ENCODE measurements around the gene ABCA1.
"Not testable (repeated sequence)": the region's sequence is repeated elsewhere in the genome, so short reads cannot be mapped to it uniquely, and the experiment has no call there.

ABCA1 gene

GRCh38 chr9:104906441-104907277 lies 21.3 kb downstream of the ABCA1 start:
- no peak for DNase-seq (ENCODE audit: low read depth in 2 of 2)

- DNase-seq (ENCODE audit: low read depth in 2 of 2), result no peak
Measured at GRCh38 chr9:104905931-104906330, 22.0 kb downstream of the ABCA1 start.

GRCh38 chr9:104905153-104905901 lies 22.6 kb downstream of the ABCA1 start:
- no peak for DNase-seq (ENCODE audit: low read depth in 2 of 2)

DNA sequence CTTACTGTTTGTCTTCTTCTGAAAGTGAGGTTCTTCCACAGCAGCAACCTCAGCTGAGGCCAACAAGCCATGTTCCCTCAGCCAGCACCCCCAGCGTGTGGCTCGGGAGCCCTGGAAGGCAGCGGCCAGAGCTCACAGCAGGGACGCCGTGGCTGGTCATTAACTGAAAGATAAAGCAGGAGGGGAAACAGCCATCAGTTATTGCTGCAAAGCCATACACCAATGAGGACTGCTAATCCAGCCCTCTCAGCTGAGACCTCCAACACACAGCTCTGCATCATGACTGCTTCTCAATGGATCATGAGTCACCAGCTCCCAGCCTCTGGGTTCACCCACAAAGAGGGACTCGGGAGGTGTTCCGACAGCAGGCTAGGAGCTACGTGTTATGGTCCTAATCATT lies 24.3 kb downstream of the ABCA1 start:
- DNase-seq (ENCODE audit: low read depth in 2 of 2), result no peak

DNA sequence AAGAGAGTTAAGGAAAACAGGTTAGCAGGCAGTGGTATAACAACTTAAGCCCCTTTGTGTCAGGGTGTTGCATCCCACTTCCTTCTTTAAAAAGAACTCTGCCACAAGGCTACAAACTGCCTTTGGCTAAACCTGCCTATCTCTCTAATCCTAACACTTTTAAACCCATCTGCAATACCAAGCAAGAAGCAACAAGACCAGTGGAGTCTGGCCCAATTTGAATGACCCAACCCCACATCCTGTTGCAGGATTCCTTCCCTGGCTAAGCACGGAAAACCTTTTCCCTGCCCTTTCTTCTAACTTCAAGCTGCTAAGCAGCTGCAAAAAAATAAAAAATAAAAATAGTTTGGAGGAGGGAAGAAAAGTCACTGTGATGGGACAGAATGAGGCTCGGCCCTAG lies 27.1 kb downstream of the ABCA1 start:
- DNase-seq (ENCODE audit: low read depth in 2 of 2), result no peak

DNA sequence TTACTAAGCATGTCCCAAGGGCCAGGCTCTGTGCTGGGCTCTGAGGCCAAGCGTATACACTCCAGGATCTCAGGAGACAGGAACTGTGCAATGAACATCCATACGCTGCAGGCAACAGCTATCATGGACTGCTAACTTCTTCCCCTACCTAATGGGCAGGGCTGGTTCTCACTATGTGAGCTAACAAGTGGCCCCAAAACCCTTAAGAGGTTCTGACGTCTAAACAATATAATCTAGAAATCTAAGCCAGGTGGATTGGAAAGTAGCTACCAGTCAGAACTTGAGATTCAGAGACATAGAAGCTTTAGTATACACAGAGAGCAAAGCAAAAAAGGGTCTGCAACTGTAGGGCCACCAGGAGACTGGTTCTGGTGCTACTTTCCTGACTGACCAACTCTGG lies 27.6 kb downstream of the ABCA1 start:
- no peak for DNase-seq (ENCODE audit: low read depth in 2 of 2)

- DNase-seq (ENCODE audit: low read depth in 2 of 2), result no peak
Measured at GRCh38 chr9:104899759-104900247, 28.2 kb downstream of the ABCA1 start.

GRCh38 chr9:104898376-104898775 lies 29.6 kb downstream of the ABCA1 start:
- not testable (repeated sequence) for DNase-seq (ENCODE audit: low read depth in 2 of 2)

DNA sequence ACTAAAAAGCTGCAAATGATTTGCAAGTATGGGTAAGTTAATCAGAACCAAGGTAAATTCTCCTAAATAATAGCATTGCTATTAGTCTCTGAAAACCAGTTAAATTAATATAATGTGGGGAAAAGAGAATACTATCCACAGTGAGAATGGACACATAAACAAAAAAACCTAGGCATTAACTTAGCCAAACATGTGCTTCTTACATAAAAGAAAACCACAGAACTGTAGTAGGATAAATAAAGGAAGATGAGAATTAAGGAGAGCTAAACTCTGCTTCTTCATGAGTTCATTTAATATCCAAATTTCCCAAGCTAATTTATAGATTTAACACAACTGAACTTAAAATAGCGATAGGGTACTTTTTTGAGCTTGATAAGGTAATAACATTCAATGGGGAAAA lies 31.8 kb downstream of the ABCA1 start:
- DNase-seq (ENCODE audit: low read depth in 2 of 2), result no peak

DNA sequence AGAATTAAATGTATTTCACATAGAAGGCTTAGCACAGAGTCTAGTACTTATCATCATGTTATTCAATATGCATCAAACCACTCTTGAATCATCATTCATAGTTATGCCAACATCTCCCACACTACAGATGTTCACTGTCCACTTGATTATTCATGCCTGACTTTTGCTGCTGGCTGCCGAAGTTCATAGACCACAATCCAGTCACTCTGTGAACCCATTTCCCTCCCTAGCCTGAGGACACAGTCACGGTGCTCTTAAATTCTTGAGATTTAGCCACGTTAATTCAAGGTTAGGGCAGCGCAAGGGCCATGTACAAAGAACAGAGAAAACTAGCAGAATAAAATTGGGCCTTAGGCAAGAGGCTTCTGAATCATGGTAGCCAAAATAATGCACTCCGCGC lies 32.4 kb downstream of the ABCA1 start:
- DNase-seq (ENCODE audit: low read depth in 2 of 2), result no peak

GRCh38 chr9:104892701-104893100 lies 35.3 kb downstream of the ABCA1 start:
- DNase-seq (ENCODE audit: low read depth in 2 of 2), result no peak

DNA sequence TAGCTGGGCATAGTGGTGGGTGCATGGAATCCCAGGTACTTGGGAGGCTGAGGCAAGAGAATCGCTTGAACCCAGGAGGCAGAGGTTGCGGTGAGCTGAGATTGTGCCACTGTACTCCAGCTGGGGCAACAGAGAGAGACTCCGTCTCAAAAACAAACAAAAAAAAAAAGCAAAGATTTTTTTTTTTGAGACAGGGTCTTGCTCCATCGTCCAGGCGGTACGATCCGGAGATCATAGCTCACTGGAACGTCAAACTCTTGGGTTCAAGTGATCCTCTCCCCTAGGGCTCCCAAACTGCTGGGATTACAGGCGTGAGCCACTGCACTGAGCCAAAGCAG lies 37.6 kb downstream of the ABCA1 start:
- no peak for DNase-seq (ENCODE audit: low read depth in 2 of 2)

DNA sequence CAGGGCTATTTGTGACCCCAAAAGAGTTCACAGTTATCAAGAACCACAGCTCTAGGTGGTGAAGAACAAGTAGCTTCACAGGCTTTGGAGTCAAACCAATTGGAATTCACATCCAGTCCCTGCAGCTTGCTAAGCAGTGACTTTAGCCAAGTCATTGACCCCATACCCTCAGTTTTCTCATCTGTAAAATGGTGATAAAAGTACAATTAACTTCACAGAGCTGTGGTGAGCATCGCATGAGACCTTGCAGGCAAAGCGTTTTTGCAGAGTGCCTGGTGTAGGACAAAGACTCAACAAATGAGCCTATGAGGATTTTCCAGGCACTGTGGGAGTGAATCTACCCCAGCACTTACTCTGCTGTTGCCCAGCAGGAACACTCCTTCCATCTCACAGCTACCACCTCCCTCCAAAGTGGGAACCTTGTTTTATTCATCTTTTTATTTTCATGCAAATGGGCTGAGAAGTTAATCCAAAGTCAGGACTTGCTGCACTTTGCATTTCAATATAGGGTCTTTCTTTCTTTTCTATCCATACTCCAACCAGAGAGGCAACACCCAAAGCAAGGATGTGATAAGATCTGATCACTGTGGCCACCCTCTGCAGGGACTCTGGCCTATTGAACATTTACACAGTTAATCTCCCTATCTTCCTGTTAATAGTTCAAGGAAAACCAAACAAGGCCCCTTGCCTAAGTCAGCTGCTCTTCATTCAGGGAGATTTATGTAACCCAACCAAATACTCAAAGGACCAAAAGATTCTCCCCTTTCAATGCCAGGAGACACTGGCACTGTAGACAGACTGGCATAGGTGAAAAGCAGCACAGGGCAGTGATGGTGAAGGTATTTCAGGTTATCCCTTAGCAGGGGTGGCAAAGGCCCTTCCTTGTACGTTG lies 41.9 kb downstream of the ABCA1 start:
- no peak for DNase-seq (ENCODE audit: low read depth in 2 of 2)

GRCh38 chr9:104883169-104883568 lies 44.8 kb downstream of the ABCA1 start:
- no peak for DNase-seq (ENCODE audit: low read depth in 2 of 2)

GRCh38 chr9:104882566-104882965 lies 45.4 kb downstream of the ABCA1 start:
- no peak for DNase-seq (ENCODE audit: low read depth in 2 of 2)

- no peak for DNase-seq (ENCODE audit: low read depth in 2 of 2)
Measured at GRCh38 chr9:104882086-104882485, 45.9 kb downstream of the ABCA1 start.

DNA sequence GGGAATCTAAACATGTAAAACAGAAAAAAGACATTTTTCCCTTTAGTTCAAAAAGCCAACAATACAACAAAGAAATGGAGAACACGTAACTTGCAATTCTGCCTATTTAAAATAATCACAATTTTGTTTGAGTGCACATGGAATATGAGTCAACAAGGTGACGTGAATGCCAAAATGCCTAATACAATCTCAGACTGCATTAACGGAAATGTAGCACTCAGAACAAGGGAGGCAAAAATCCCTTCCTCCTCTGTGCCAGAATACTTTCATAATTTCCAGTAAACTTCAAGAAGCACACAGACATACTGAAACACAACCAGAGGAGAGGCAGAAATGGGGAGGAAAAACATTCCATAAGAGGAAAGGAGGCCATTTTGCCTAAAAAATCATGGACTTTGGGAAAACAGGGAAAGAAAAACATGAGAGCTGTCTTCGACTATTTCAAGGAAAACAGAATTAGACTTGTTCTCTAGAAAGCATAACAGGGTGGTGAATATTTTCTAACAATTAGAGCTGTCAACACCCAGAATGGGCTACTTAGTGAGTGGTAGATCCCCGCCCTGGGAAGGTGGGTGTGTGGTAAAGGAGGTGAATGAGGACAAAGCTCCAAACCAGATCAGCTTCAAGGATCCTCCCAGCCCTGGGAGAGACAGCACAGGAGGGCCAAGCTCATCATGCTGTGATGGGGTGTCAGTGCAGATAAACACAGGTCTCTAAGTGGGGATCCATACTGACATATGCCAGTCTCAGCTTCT lies 48.2 kb downstream of the ABCA1 start:
- DNase-seq (ENCODE audit: low read depth in 2 of 2), result no peak

- no peak for DNase-seq (ENCODE audit: low read depth in 2 of 2)
Measured at GRCh38 chr9:104876587-104876986, 51.4 kb downstream of the ABCA1 start.

GRCh38 chr9:104875897-104876296 lies 52.1 kb downstream of the ABCA1 start:
- DNase-seq (ENCODE audit: low read depth in 2 of 2), result no peak

- no peak for DNase-seq (ENCODE audit: low read depth in 2 of 2)
Measured at GRCh38 chr9:104875320-104875719, 52.6 kb downstream of the ABCA1 start.

- DNase-seq (ENCODE audit: low read depth in 2 of 2), result no peak
Measured at GRCh38 chr9:104873489-104873850, 54.5 kb downstream of the ABCA1 start.

Measured in fibroblast of skin of left quadriceps (primary cell).